GM20431 (cell line): ENCODE data around the gene HES7.

ENCODE experiments used
- in situ Hi-C: fragments of 300-500 bp; cut with MseI, MboI; formaldehyde crosslinking; loops from one replicate; pipeline ENCODE4 v1.15.0; 2020; ENCODE audit warnings: low sequenced_read_pairs; ENCODE audit not compliant: unreplicated experiment

Gene HES7

DNA sequence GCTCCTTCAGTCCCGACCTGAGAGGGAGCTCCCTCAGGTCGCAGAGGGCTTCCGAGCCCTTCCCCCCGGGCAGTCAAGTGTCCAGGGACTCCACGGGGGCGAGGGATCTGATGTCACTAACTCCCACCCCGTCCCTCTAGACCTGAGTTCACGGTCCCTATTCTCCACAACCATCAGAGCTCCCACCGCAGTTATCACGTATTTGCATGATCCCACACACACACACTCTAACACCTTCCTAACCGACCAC is 32.0 kb upstream of the HES7 start:
- in situ Hi-C loops = no loop called here

GRCh38 chr17:8155231-8155995 is 31.5 kb upstream of the HES7 start:
- in situ Hi-C loops = no loop called here

DNA sequence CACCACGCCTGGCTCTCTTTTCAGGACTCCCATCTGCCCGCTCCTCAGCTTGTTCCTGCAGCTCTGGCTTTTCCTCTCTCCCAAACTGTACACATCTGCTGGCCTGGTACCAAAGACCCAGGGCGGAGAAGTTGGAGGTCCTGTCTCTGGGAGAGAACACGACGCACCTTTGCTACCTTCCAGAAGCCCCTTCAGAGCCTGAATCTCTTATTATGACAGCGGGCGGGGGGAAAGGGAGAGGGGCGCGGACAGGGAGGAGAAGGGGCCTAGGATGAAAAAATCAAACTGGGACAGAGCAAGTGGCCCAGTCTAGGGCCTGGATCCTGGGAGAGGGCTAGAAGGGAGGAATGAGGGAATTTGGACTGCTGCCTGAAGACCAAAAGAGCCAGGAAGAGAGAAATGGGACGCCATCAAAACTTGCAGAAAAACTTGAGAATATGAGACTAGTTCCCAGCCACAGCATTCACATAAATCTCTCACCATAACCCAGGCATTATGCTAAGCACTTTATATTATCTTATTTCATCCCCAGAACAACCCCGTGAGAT is 30.8 kb upstream of the HES7 start:
- in situ Hi-C loops = no loop called here

DNA sequence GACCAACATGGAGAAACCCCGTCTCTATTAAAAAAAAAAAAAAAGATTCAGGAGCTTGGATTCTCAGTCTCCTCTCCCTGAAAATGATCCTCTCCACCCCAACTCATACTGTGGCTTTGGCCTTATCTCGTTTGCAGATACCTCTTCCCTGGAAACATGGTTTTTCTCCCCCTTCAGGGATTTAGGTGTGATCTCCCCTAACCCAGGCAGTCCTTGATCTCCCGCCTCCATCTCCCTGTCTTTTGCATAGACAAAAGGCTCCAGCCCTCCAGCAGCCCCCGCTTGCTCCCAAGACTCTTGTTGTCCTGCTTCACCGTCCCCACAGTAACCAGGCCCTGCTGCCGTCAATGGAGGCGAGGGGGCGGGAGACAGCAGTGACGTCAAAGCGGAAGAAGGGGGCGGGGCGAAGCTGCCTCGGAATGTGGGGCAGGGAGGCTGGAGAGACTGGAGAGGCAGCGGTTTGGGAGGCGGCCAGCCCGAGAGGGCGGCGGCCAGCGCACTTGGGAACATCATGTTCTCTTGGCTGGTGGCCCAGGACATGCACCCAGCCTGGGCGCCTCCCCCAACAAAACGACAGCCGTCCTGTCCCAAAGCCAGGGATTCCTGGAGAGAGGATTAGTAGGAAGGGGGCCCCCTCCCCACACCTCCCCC is 30.2 kb upstream of the HES7 start:
- in situ Hi-C loops = no loop called here

- in situ Hi-C loops = no loop called here
Measured at GRCh38 chr17:8153525-8153956, 29.6 kb upstream of the HES7 start.

GRCh38 chr17:8153031-8153451 is 29.1 kb upstream of the HES7 start:
- in situ Hi-C loops = no loop called here

GRCh38 chr17:8152112-8152775 is 28.3 kb upstream of the HES7 start, which contains the start of gene PER1:
PER1 (minus strand) TSS chr17:8152404; CDS start chr17:8150706, 1,698 bp downstream.
- in situ Hi-C loops = no loop called here

- in situ Hi-C loops = no loop called here
Measured at GRCh38 chr17:8151641-8152111, 27.8 kb upstream of the HES7 start.

- in situ Hi-C loops = no loop called here
Measured at GRCh38 chr17:8151120-8151640, 27.3 kb upstream of the HES7 start.

DNA sequence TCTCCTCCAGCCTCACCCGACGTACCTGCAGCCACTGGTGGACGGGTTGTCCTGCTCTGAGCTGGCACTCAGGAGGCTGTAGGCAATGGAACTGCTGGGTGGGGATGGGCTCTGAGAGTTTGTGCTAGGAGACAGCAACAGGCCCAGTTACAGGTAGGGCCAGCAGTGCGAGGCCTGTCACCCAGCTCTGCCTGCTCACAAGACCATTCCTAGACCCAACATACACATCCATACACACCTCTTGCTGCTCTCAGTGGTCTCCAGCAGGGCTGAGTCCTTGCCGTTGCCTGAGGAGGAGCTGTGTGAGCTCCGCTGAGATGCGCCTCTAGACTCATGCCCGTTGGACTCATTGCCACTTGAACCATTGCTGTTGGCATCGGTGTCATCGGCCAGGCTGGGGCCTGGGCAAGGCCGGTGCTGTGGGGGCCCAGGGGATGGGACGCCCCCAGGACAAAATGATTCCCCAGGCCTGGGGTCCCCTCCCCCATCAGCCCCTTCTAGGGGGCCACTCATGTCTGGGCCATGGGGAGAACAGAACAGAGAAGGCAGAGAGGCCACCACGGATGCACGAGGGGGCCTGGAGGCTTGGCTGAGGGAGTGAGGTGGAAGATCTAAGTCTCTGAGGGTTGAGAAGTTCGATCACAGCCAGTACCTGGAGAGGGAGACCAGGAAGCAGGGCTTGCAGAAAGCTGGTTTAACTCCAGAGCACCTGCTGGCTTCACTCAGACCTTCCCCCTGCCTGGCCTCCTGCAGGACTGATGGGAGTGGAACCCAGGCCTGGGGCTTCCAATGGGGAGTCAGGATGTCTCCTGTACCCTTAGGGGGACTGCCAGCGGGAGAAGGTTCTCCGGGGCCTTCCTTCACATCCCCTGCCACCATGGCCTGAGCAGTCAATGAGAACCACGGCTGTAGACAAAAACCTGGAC is 26.6 kb upstream of the HES7 start:
- in situ Hi-C loops = no loop called here

- in situ Hi-C loops = no loop called here
Measured at GRCh38 chr17:8149419-8150193, 25.7 kb upstream of the HES7 start.

DNA sequence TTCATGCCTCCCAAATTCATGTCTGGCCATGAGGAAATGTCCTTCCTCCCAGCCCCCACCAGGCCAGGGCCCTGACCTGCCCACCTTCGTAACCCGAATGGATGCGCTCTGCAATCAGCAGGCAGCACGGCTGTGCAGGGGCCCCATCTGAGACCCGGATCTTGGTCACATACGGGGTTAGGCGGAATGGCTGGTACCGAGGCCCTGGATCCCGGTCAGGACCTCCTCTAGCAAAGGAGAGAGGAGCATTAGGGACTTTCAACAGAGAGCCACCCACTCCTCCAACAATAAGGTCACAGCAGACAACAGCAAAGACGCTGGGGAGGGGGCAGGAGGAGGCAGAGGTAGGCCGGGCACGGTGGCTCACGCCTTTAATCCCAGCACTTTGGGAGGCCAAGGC is 24.7 kb upstream of the HES7 start:
- in situ Hi-C loops = no loop called here

DNA sequence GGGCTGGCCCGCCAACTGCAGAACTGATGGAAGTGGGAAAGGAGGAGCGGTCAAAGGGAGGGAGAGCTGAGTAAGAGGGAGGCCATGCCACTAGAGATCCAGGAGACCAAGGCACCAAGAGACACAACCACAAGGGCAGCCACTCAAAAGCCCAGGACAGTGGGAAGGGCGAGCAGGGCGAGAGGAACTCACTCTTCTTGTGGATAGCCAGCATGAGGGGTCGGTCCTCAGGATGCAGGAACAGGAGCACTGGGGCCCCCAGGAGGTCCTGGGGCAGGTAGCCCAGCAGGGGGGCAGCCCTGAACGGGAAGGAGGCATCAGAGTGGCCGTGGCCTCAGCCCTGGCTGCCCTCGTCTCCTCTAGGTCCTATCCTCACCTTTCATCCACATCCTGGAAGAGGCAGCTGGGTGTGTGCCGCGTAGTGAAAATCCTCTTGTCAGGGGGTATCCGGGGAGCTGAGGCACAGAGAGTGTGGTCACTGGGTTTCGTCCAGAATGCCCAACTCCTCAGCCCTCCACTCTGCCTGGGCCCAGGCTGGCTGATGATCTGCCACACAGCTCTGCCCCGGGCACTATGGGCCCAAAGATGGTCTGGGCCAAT is 24.0 kb upstream of the HES7 start:
- in situ Hi-C loops = no loop called here

DNA sequence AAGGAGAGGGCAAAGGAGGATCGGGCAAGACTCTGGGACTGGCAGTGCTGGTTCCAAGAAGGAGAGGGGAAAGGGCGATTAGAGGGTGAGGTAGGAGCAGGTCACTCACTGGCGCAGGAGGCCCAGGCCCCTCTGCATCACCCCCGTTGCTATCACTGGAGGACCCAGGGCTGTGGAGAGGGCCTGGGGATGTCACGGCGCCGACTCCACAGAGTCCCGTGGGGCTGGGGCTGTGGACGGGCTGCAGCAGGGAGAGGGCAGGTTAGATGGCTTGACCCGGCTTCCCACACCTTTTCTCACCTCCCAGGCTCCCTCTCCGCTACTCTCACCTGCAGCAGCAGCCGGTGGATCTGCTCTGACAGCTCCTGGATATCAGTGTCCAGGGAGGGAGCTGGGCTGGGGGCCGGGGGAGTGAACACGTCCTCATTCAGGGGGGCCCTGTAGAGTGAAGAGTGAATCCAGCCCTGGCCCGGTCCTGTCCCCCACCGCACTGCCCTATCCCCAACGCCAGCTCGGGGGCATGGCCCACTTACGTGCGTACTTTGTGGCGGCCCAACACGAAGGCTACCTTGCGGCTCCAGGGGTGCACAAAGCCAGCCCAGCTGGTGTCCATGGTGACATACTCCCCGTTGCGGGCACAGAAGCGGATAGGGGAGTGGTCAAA is 23.4 kb upstream of the HES7 start:
- in situ Hi-C loops = no loop called here

DNA sequence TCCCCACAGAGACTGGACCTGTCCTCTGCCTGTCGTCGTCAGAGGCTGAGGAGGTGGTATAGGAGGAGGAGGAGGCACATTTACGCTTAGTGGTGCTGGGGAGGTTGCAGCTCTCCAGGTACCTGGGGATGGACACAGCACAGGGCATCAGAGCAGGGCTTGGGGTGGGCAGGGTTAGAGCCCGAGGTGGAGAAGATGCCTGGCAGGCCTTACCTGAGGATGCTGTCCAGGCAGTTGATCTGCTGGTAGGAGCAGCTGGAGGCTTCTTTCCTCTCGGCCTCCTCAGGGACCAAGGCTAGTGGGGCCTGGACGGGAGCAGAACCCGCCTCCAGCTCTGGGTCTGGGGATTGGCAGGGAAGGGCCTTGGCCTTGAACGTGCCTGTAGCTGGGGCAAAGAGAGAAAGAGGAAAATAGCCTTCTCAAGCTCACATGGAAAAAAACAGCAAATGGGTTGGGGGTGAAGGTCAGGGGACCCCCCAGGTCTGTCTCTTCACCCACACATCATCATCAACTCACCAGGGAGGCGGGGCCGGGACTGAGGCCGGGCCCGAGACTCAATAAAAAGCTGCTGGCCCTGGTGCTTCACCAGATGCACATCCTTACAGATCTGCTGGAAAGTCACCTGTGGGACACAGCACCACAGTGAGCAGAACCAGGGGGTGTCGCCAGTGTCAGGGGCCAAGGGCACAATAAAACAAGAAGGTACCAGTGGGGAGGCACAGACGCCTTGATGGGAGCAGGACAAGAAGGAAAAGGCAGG is 22.7 kb upstream of the HES7 start:
- in situ Hi-C loops = no loop called here

DNA sequence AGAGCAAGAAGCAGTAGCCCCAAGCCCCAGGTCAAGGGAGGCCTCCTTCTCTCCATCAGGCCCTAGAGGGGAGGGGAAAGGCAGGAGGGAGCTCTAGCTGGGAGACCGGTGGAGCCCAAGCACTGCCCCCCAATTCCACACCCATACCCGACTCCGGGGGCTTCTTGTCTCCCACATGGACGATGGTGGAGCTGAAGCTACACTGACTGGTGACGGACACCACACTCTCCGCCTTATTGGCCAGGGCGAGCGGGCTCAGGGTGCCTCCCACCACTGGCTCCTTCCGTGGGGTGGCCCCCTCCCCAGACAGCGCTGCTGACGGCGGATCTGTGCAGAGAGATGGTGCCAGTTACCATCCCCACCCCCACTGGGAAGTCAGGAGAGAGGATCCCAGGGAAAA is 21.9 kb upstream of the HES7 start:
- in situ Hi-C loops = no loop called here

DNA sequence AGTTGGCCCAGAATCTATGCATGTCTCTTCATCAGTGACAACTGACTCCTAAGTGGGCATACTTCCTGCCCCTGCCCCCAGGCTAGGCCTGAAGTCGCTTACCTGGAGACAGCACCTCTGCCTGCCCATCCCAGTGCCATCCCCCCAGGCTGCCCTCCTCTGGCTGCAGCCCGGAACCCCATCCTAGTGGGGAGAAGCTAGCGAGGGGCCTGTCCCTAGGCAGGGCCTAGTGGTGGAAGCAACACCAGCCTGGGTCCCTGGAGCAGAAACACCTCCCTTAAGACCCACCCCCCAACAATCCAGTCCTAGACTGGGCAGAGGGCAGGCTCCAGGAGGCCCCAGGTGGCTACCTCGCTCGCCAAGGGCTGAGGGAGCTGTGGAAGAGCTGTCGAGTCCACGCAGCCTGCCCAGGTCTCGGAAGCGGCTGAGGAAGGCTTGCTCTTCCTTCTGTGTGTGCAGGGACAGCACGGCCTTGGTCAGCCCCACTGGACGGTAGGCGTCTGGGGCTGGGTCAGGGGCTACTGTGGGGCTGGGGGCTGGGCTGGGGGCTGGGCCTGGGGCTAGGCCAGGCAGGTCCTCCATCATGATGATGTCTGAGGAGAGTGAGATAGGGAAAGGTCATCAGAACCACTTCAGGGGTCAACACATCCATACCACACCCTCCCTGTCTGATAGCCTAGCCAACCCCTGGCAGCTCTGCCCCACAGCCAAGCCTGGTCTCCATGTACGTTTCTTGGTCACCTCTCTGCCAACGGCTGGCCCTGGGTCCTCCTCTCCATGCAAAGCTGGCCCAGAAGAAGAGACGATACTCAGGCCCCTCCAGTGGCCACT is 20.7 kb upstream of the HES7 start:
- in situ Hi-C loops = no loop called here
